ENCODE data around the gene CERK. TPM values are rescaled to one million over a fixed set of nuclear protein-coding genes. Genes with fewer than 3 reads are reported as not detected.
A peak's percentile ranks its signal among the peaks of the same experiment; 100 is the strongest.

The CERK gene
- total RNA-seq, 1 experiment from 2014 or later: 11.6 TPM

- Mint-ChIP-seq H3K4me1 (ENCODE audit: insufficient read depth, unreplicated experiment) (peaks cover 31% of the 10 kb centered on the region), H3K36me3 (ENCODE audit: insufficient read depth, unreplicated experiment) (peaks cover 5% of the 10 kb centered on the region), H3K27me3 (ENCODE audit: insufficient read depth, unreplicated experiment) (no peaks in the 10 kb centered on the region), H3K4me3 (ENCODE audit: unreplicated experiment) (no peak overlapping the region), H3K9me3 (ENCODE audit: unreplicated experiment) (no peaks in the 10 kb centered on the region), H3K27ac (ENCODE audit: low read depth, unreplicated experiment) (no peak overlapping the region)
- no peak for TF ChIP-seq CTCF (IDR thresholded peaks at IDR 0.05; ENCODE audit: unreplicated experiment)
- no peak for DNase-seq (ENCODE audit: unreplicated experiment)
- POLR2A ChIA-PET: interaction anchor here (0.6 kb wide), 1 partner anchor 61 kb away, joined by 3 read pairs; no protein-coding TSS in a partner anchor
- CTCF ChIA-PET: interaction anchor here (0.6 kb wide), 1 partner anchor 651 kb away, joined by 4 read pairs; no protein-coding TSS in a partner anchor
- intact Hi-C loops (cut with micrococcal nuclease): no loop called here
- no TSS peak for BruUV-seq (replicated peaks)
Measured at GRCh38 chr22:46656856-46657654, 81.0 kb downstream of the CERK start.

GRCh38 chr22:46655861-46656608 lies 82.0 kb downstream of the CERK start:
- BruUV-seq (replicated peaks): no TSS peak

GRCh38 chr22:46654927-46655595 lies 83.0 kb downstream of the CERK start:
- TF ChIP-seq CTCF (IDR thresholded peaks at IDR 0.05; ENCODE audit: unreplicated experiment): no peak
- Mint-ChIP-seq H3K27me3 (ENCODE audit: insufficient read depth, unreplicated experiment) (no peaks in the 10 kb centered on the region), H3K4me3 (ENCODE audit: unreplicated experiment) (no peak overlapping the region), H3K27ac (ENCODE audit: low read depth, unreplicated experiment) (no peak overlapping the region), H3K36me3 (ENCODE audit: insufficient read depth, unreplicated experiment) (peaks cover 5% of the 10 kb centered on the region), H3K4me1 (ENCODE audit: insufficient read depth, unreplicated experiment) (peaks cover 12% of the 10 kb centered on the region), H3K9me3 (ENCODE audit: unreplicated experiment) (no peaks in the 10 kb centered on the region)
- intact Hi-C loops (cut with micrococcal nuclease): no loop called here
- POLR2A ChIA-PET: interaction anchor here (0.6 kb wide), 1 partner anchor 19 kb away, joined by 3 read pairs; no protein-coding TSS in a partner anchor
- BruUV-seq (replicated peaks): no TSS peak
- CTCF ChIA-PET: interaction anchor here (0.6 kb wide), 1 partner anchor 92 kb away, joined by 3 read pairs; no protein-coding TSS in a partner anchor
- peak; percentile 67 for DNase-seq (ENCODE audit: unreplicated experiment)

More at GRCh38 chr22:46655861-46656608, 82.0 kb downstream of the CERK start:
- Mint-ChIP-seq H3K9me3 (ENCODE audit: unreplicated experiment) (no peaks in the 10 kb centered on the region), H3K36me3 (ENCODE audit: insufficient read depth, unreplicated experiment) (peaks cover 5% of the 10 kb centered on the region), H3K4me3 (ENCODE audit: unreplicated experiment) (no peak overlapping the region), H3K27ac (ENCODE audit: low read depth, unreplicated experiment) (no peak overlapping the region), H3K27me3 (ENCODE audit: insufficient read depth, unreplicated experiment) (no peaks in the 10 kb centered on the region), H3K4me1 (ENCODE audit: insufficient read depth, unreplicated experiment) (peaks cover 22% of the 10 kb centered on the region)
- TF ChIP-seq CTCF (IDR thresholded peaks at IDR 0.05; ENCODE audit: unreplicated experiment): no peak
- intact Hi-C loops (cut with micrococcal nuclease): no loop called here
- DNase-seq (ENCODE audit: unreplicated experiment): no peak
- CTCF ChIA-PET: no interaction called here
- POLR2A ChIA-PET: interaction anchor here (0.6 kb wide), 1 partner anchor 60 kb away, joined by 3 read pairs; no protein-coding TSS in a partner anchor

Data from MCF 10A (cell line).